ENCODE measurements around the gene MMP27. TPM values are rescaled to one million over a fixed set of nuclear protein-coding genes. Genes with fewer than 3 reads are reported as not detected.
"Not testable (repeated sequence)": the region's sequence is repeated elsewhere in the genome, so short reads cannot be mapped to it uniquely, and the experiment has no call there.

MMP27 gene
- total RNA-seq, 2 experiments from 2014 or later: not detected

DNA sequence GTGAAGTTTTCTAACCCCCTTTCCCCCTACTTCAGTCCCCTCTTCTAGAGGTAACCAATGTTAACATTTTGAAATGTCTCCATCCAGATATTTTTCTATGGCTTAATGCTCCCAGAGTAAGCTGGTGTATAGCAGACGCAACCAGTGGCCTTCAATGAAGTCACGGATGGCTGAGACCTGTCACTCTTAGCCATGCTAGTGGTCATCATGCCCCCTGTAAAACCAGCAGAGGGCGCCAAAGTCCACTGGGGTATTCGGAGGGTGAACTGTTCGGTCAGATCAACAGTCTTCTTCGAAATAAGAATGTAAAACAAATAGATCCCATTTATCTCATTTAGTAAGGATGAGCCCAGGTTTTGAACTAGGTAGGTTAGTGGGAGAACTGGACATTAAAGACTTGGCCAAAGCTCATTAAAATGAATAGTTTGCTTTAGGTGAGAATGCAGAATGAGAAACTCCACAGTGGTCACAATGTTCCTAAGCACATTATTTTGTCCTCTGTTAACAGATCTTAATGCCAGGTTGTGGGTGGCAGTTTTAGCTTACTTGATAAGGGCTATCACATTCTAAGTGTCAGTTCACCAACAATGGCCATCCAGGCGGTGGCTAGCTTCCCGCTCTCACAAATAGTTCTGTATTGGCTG, 27.8 kb upstream of the MMP27 start:
- Mint-ChIP-seq H3K4me3 (no peak overlapping the region), H3K27ac (no peak overlapping the region), H3K36me3 (ENCODE audit: low read depth) (no peaks in the 10 kb centered on the region), H3K9me3 (no peaks in the 10 kb centered on the region), H3K4me1 (ENCODE audit: low read depth) (no peaks in the 10 kb centered on the region), H3K27me3 (peaks cover 11% of the 10 kb centered on the region)
- Histone ChIP-seq H3K9me3 (ENCODE audit: control insufficient read depth in 1 of 2, insufficient read depth in 1 of 2, low read length in 2 of 2) (no peaks in the 10 kb centered on the region), H3K36me3 (ENCODE audit: insufficient read depth, low read length) (no peaks in the 10 kb centered on the region), H3K4me1 (ENCODE audit: insufficient read depth, low read length) (no peaks in the 10 kb centered on the region), H3K27me3 (ENCODE audit: control insufficient read depth in 1 of 2, insufficient read depth in 2 of 2, low read length in 2 of 2) (peaks cover 0 to 11% of the 10 kb centered on the region in 2 experiments), H3K27ac (ENCODE audit: low read depth in 1 of 2, low read length in 2 of 2) (no peak overlapping the region), H3K4me3 (ENCODE audit: low read length) (no peak overlapping the region)
- intact Hi-C loops (cut with DNase I, micrococcal nuclease): no loop called here
- DNase-seq (peak in 4 of 14 experiments; percentile 1 to 48 (median 34)), ATAC-seq (ENCODE audit: poor library complexity) (no peak)
- TF ChIP-seq, protein P1, sequence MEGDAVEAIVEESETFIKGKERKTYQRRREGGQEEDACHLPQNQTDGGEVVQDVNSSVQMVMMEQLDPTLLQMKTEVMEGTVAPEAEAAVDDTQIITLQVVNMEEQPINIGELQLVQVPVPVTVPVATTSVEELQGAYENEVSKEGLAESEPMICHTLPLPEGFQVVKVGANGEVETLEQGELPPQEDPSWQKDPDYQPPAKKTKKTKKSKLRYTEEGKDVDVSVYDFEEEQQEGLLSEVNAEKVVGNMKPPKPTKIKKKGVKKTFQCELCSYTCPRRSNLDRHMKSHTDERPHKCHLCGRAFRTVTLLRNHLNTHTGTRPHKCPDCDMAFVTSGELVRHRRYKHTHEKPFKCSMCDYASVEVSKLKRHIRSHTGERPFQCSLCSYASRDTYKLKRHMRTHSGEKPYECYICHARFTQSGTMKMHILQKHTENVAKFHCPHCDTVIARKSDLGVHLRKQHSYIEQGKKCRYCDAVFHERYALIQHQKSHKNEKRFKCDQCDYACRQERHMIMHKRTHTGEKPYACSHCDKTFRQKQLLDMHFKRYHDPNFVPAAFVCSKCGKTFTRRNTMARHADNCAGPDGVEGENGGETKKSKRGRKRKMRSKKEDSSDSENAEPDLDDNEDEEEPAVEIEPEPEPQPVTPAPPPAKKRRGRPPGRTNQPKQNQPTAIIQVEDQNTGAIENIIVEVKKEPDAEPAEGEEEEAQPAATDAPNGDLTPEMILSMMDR (IDR thresholded peaks at IDR 0.05): no peak
- CTCF ChIA-PET: no interaction called here
- POLR2A ChIA-PET: no interaction called here

DNA sequence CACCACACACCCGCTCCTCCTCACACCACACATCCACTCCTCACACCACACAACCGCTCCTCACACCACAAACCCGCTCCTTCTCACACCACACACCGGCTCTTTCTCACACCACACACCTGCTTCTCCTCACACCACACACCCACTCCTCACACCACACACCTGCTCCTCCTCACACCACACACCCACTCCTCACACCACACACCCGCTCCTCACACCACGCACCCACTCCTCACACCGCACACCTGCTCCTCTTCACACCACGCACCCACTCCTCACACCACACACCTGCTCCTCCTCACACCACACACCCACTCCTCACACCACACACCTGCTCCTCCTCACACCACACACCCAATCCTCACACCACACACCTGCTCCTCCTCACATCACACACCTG, 25.4 kb upstream of the MMP27 start:
- DNase-seq; H3K27ac ChIP-seq (ENCODE audit: low read depth in 1 of 2, low read length in 2 of 2); H3K4me3 Mint-ChIP-seq; H3K9me3 Mint-ChIP-seq; H3K27ac Mint-ChIP-seq; H3K36me3 Mint-ChIP-seq (ENCODE audit: low read depth); H3K27me3 ChIP-seq (ENCODE audit: control insufficient read depth in 1 of 2, insufficient read depth in 2 of 2, low read length in 2 of 2); intact Hi-C loops (cut with DNase I, micrococcal nuclease); H3K27me3 Mint-ChIP-seq; H3K4me1 ChIP-seq (ENCODE audit: insufficient read depth, low read length); H3K9me3 ChIP-seq (ENCODE audit: control insufficient read depth in 1 of 2, insufficient read depth in 1 of 2, low read length in 2 of 2); CTCF ChIA-PET; ATAC-seq (ENCODE audit: poor library complexity); H3K4me3 ChIP-seq (ENCODE audit: low read length); H3K4me1 Mint-ChIP-seq (ENCODE audit: low read depth); POLR2A ChIA-PET; H3K36me3 ChIP-seq (ENCODE audit: insufficient read depth, low read length): not testable (repeated sequence)

DNA sequence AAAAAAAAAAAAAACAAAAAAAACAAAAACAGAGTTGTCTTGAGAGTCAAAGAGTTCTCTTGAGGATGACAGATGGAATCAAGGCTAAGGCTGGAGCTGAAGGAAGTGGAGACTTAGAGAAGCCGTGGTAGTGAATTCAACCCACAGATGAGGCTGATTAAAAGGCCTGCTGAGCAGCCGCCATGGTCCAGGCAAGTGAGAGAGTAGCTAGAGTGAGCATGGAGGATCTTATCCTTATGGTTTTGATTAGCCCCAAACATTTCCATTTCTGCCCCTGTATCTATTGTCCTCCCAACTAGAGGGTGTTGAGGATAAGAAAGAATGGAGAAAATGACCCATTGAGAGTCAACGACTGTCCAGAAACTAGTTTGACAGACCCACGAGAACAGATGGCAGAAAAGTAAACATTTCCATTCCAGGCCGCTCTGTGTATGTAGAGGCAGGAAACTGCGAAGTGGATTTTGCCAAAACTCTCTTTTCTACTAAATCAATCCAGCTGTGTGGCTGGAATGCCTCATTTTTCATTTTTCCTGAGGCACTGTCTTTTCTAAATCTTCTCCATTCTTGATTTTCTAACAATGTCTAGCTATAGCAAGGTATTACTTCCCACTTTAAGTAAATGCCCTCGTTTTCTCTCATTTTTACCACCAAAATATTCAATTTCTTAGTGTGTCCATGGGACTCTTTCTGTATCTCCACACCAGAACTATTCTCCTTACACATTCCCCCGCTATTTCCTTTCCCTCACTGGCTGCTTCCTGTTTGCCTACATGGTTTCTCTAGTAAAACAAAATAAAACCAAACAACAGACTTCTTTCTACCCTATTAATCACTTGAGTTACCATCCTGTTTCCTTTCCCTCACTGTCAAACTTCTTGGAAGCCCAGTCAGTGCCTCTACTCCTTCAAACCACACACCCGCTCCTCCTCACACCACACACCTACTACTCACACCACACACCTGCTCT, 24.6 kb upstream of the MMP27 start:
- CTCF ChIA-PET: no interaction called here
- intact Hi-C loops (cut with DNase I, micrococcal nuclease): no loop called here
- H3K36me3 Mint-ChIP-seq (ENCODE audit: low read depth): no peaks in the 10 kb centered on the region

More for the DNA sequence above, 24.6 kb upstream of the MMP27 start:
- H3K36me3 ChIP-seq (ENCODE audit: insufficient read depth, low read length): no peaks in the 10 kb centered on the region
- no peaks in the 10 kb centered on the region for H3K4me1 Mint-ChIP-seq (ENCODE audit: low read depth)
- H3K4me3 Mint-ChIP-seq: no peak overlapping the region
- POLR2A ChIA-PET: no interaction called here
- ATAC-seq (ENCODE audit: poor library complexity) (no peak), DNase-seq (no peak)
- H3K27ac Mint-ChIP-seq: no peak overlapping the region
- peaks cover 0 to 4% of the 10 kb centered on the region in 2 experiments for H3K27me3 ChIP-seq (ENCODE audit: control insufficient read depth in 1 of 2, insufficient read depth in 2 of 2, low read length in 2 of 2)
- H3K9me3 Mint-ChIP-seq: no peaks in the 10 kb centered on the region
- H3K4me1 ChIP-seq (ENCODE audit: insufficient read depth, low read length): no peaks in the 10 kb centered on the region
- H3K27me3 Mint-ChIP-seq: no peaks in the 10 kb centered on the region
- H3K9me3 ChIP-seq (ENCODE audit: control insufficient read depth in 1 of 2, insufficient read depth in 1 of 2, low read length in 2 of 2): no peaks in the 10 kb centered on the region
- H3K4me3 ChIP-seq (ENCODE audit: low read length): no peak overlapping the region
- no peak overlapping the region for H3K27ac ChIP-seq (ENCODE audit: low read depth in 1 of 2, low read length in 2 of 2)
- TF ChIP-seq, protein P1 (IDR thresholded peaks at IDR 0.05): no peak
